Activated naive CD4-positive, alpha-beta T cell treated with anti-CD3 and anti-CD28 coated beads, Interleukin-2, amount 50 U/mL, for 16 hours (primary cell): Measurements from ENCODE around the gene SEMA3F.
A peak's percentile ranks its signal among the peaks of the same experiment; 100 is the strongest.
"Not testable (repeated sequence)": the region's sequence is repeated elsewhere in the genome, so short reads cannot be mapped to it uniquely, and the experiment has no call there.

Source experiments
- DNase-seq: peaks from one replicate; pipeline ENCODE4 v3.0.0-alpha.2; 2020

Gene SEMA3F

DNA sequence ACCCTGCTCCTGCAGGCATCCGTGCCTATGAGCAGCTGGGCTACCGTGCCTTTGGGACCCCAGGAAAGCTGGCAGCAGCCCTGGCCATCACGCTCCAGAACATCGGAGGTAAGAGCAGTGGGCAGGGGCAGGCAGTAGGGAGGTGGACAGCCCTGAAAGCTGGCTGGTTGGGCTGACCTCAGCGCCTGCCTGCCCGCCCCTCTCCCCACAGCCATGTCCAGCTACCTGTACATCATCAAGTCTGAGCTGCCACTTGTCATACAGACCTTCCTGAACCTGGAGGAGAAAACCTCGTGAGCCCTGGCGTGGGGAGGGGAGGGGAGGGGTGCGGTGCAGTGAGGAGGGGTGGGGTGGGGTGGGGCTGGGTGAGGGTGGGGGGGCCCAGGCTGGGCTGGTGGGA is 60.4 kb downstream of the SEMA3F start:
- DNase-seq: no peak

DNA sequence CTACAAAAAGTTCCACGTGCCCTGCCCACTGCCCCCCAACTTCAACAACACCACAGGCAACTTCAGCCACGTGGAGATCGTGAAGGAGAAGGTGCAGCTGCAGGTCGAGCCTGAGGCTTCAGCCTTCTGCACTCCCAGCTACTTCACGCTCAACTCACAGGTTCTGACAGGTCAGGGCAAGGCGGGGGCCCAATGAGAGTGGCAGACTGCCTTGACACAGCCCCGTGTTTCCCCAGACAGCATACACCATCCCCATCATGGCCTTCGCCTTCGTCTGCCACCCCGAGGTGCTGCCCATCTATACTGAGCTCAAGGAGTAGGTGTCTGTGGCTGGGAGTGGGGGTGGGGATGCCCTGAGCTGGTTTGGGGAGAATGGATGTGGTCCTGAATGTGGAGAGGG is 62.6 kb downstream of the SEMA3F start:
- DNase-seq: no peak

DNA sequence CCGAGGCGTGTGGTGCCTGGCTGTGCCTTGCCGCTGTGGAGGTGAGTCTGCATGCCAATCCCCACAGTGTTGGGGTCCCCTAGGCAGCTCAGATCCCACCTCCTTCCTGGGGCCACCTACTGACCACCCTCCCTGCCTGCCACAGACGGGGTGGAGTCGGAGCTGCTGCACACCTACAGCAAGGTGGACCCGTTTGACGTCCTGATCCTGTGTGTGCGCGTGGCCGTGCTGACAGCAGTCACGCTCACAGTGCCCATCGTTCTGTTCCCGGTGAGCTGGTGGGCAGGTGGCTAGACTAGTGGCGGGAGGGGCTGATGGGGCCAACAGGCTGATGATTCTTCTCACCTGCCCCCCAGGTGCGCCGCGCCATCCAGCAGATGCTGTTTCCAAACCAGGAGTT is 63.3 kb downstream of the SEMA3F start:
- no peak for DNase-seq

DNA sequence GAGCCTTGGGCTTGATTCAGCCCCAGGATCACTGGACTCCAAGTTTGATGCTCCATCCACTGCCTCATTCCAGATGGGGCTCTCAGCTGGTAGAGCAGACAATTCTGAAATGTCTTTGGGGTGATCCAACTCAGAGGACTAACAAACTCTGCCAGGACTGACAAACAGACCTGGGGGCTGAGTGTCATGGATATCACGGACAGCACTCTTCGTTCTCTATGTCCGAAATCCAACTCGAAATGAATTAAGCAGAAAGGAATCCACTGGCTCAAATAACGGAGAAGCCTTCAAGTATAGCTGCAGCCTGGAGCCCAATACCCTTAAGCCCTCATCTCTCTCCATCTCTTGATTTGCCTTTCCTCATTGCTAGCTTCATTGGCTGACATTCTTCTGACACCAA is 64.2 kb downstream of the SEMA3F start:
- DNase-seq: no peak

DNA sequence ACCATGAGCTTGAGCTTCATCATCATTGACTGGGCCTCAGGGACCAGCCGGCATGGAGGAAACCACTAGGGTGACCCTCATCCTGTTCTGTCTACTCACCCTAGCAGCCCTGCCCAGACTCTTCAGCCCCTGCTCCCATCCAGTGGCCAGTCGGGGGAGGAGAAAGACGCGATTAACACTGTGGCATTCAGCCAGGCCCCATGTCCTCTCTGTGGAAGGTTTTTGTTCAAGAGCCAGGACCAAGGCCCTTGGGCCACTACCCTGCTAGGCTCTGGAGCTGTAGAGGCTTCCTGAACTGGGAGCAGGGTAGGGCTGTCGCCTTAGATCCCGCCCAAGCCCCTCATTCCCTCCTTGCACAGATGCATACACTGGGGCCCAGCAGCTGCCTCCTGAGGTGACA is 65.0 kb downstream of the SEMA3F start:
- DNase-seq: no peak

DNA sequence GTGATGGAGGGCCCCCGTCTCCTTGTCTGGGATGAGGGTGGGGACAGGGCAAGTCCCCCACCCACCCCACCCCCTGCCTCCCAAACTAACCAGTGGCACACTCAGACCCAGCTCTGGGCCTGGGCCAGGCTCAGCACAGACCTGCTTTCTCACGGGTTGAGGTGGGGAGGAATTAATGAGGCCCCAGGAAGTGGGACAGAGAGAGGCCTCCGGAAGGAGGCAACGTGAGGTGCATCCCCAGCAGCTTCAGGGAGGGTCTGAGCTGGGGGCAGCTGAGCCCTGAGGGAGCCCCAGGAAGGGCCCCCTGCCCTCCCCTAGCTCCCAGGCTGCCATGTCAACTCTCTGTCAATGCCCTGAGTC is 65.9 kb downstream of the SEMA3F start:
- DNase-seq: no peak

DNA sequence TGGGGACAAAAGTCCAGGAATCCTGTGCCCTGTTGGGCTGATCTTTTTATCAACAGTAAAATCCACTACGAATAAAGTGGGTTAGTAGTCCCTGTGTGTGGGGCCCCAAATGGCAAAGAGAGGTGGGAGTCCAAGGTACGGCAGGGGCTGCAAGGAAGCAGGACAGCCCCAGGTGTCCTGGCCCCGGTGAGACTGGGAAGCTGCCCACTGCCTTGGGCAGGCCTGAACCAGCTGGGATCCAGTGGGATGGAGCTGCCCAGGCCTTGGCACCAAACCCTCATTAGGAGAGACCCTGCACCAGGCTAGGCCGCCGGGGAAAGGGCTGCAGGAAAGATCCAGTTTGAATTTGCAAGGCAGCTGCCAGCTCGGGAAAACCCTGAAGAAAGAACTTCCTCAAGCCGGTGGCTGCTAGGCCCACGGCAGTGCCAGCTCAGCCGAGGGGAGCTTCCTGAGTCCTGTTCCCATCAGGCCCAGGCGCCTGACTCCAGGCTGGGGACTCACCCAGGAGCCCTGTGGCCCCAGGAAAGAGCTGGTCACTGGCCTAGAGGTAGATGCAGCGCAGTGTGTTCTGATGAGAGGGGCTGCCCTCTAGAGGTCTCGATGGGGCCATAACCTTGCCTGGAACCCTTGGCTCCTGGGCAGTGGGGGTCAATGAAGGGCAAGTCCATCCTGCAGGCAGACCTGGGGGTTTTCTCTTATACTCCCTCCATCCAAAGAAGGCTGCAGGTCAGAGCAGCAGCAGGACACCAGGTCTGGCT is 66.5 kb downstream of the SEMA3F start:
- DNase-seq: no peak

DNA sequence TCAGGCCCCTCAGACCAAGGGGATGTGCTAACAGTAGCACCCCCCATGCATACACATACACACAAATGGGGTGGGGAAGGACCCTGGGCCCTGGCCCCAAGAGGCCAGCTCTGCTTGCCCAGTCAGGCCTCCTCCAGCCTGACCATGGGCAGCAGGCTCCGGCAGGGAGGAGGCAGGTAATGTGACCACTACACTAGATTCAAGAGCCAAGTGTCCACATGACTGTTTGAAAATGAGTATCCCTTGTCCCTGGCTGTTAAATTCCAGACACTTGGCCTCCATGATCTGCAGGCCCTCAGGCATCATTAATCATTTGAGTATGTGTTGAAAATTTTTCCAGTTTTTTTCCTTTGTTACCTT is 67.0 kb downstream of the SEMA3F start:
- DNase-seq: no peak

DNA sequence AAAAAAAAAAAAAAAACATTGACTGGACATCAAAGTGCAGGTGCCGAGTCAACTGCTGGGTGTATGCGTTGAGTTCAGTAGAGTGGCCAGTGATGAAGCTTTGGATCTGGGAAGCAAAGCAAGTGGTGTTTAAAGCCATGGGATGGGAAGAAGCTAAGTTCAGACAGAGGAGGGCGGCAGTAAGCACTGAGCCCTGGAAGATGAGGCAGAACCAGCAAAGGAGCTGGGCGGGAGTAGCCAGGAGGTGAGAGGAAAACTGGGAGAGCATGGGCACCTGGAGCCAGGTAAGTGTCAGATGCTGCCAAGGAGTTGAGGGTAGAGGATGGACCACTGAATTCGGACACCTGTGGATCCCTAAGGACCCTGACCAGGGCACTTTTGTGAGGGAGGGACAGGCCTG is 69.5 kb downstream of the SEMA3F start:
- DNase-seq: no peak

DNA sequence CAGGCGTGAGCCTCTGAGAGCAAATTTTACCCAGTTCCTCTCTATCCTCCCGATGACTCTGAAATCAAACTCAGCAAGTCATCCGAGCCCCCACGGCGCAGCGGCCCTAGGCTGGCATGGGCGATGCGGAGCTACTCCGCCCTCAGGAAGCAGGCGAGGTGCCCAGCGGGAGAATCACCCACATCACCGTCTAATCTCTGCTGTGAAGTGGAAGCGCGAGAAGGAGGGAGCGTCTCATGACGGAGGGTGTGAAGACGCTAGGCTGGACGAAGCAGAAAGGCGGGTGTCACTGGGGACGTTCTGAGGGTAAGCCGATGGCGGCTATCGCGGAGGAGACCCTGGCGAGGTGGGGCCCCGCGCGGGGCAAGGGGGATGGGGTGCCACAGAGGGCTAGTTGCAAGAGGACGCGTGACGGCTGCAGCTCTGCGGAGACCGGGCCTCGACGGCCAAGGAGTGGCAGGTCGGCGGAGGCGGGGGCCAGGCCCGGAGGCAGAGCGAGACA is 71.8 kb downstream of the SEMA3F start:
- DNase-seq: peak; percentile 48

DNA sequence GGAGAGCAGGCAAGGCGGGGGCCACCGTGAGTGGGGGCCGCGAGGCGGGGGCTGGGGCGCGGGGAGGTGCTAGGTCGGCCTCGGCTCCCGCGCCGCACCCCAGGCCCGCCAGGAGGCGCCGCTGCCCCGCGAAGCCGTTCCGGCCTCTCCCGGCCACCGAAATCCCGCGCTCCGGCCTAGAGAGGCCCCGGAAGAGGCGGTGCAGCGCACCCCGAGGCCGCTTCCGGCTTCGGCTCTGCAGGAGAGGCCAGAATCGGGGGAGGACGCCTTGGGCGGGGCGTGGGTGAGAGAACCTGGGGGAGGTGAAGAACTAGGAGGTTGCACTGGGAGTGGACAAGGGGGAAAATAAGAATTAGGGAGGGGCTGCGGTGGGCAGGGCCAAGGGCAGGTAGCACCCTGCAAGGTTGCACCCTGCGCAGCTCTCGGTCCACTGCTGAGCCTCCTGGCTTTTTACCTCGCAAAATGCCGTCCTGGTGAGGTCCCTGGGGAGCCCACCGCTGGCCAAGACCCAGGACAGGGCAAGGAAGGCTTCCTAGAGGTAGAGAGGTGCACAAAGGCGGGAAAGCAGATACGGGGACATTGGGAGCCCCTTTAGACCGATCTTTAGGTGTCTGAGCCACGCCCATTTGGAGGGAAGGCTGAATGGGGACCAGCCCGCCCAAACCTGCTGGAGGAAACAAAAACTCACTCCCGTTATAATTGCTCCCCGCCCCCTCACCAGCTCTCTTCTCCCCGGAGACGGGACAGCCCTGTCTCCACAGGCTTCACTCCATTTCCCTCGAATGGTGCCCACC is 72.5 kb downstream of the SEMA3F start:
- DNase-seq: peak; percentile 88

DNA sequence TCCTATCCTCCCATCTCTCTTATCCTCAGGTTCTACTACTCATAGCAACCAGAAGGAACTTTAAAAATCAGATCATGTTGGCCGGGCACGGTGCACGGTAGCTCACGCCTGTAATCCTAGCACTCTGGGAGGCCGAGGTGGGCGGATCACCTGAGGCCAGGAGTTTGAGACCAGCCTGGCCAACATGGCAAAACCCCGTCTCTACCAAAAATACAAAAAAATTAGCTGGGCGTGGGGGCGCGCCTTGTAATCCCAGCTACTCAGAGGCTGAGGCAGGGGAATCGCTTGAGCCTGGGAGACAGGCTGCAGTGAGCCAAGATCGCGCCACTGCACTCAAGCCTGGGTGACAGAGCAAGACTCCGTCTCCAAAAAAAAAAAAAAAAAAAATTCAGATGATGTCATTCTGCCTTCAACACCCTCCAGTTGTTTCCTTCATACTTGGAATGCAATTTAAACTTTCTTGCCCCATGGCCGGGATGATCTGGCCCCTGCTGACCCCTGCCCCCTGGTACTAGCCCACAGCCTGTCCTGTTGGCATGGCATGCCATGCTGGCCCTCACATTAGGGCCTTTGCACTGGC is 73.2 kb downstream of the SEMA3F start:
- not testable (repeated sequence) for DNase-seq

DNA sequence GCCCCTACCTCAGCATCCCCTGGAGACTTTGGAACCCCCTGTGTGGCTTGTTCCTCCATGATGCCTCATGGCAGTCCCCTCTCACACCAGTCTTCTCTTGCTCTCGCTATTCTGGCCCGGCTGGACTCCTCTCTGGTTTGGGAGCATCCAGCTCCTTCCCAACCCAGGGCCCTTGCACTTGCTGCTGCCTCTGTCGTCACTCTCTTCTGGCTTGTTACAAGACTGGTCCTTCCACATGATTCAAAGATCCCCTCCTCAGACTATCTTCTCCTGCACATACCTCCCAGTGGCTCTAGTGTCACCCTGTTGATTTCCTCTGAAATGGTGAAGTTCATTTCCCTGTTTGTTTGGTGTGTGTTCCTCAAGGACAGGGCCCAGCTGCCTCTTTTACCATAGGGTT is 74.4 kb downstream of the SEMA3F start:
- no peak for DNase-seq

DNA sequence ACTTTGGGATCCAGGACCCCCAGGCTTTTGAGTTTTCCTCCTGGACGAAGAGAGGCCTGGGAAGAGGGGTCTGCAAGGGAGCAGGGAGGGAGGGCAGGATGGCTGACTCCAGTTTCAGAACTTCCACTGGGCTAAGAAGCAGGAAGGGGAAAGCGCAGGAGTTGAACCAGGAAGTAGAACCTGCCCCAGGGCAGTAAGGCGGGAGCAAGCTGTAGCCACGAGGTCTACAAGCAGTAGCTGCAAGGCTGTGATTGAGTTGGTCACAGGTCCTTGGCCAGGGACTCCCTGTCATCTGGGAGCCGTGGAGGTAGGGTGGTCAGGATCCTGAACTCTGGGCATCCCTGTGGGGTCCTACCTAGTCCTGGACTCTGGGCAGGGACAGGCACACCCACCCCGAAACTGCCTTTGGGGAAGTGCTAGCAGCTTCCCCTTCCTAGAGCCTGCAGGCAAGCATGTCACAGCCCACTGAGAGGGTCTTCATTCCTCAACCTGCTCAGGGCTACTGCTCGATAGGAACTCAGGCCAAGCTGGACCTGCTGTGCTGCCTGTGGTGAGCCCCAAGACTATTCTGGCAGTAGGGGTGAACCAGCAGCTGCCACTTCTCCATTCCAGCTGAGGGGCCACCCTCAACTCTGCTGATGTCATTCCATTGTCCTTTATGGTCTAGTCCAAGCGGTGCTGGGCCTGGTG is 75.1 kb downstream of the SEMA3F start:
- DNase-seq: no peak

DNA sequence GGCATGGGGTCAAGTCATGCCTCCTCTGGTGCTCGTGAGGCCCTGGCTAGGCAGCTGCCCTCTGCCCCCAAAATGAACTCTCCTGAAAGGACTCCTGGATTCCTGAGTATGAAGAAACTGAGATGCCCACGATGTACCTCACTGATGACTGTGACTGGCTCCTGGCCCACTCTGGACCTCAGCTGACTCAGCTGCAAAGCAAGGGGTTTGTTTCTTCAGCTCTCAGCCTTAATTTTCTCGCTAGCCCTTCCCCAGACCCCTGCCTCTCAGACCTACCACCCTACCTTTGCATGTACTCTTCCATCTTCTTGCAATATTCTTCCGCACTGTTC is 75.6 kb downstream of the SEMA3F start:
- no peak for DNase-seq

DNA sequence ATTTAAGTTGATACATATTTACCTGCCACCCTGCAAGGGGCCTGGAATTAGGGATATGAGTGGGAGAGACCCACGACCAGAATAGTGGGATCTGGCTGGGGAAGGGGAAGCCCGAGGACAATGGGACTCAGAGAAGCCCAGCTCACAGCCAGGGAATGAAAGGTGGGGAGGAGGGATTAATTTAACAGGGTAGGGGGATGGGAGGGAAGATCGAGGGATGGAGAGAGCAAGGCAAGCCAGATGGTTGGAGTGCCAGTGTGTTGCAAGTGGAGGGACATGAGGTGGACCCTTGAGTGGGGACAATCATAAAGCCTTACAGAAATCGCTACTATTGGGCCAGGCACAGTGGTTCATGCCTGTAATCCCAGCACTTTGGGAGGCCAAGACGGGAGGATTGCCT is 76.5 kb downstream of the SEMA3F start:
- DNase-seq: no peak

DNA sequence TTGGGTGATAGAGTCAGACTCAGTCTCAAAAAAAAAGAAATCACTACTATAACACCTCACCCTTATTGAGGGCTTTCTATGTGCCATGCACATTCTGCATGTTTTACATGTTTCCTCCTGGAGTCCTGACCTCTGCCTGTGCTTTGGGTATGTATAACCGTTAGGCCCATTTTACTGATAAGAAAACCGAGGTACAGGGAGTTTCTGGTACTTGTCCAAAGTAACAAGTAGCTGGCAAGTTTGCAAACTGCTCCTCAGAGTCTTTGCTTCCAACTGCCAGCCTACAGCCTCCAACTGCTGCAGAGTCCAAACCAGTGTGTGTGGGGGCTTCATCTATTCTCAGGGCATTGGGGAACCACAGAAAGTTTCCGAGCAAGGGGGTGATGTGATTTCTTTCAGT is 77.2 kb downstream of the SEMA3F start:
- no peak for DNase-seq

DNA sequence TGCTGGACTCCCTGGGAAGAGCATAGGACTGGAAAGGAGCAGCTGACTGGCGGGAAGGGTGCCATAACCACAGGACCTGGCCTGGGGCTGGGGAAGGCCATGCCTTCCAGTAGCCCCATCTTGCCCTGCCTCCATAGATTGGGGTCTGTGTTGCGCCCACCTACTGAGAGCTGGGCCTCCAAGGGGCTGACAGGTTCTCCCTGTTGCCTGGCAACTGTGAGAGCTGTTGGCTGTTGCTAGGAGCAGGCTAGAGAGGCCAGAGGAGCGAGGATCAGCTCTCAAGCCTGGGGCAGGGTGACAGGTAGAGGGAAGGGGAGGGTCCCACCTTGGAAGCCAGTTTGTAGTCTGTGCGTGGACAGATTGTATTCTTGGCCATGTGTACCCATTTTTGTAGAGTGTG is 78.1 kb downstream of the SEMA3F start:
- DNase-seq: no peak

DNA sequence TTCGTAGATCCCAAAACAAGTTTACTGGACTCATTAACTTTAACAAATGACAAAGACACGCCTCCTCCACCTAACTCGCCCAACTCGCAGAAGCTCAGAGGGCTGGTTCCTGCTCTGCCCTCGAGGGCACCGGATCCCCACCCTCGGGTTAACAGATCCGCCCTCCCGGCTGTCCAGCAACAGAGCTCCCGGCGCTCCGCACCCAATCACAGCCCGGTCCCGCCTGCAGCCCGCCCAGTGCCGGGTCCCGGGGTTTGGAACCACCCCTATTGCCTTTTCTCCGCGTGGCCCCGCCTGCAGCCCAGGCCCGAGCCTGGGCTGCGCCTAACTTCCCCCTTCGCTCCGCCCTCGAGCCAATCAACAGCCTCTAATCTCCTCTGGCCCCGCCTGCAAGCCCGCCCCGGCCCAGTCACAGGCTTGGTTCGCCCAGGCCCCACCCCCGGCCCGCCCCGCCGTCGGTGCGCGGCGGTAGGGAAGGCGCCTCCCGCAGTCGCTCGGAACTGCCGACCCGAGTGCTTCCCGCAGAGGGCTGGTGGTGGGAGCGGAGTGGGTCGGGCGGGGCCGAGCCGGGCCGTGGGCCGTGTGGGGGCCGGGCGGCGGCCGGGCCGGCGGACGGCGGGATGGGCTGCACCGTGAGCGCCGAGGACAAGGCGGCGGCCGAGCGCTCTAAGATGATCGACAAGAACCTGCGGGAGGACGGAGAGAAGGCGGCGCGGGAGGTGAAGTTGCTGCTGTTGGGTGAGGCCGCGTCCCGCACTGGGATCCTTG is 80.8 kb downstream of the SEMA3F start, which contains the start of gene GNAI2:
Gene GNAI2, plus strand, starts transcription at position 489 of the 768 bp plus-strand sequence. Its CDS starts 132 bp downstream, at position 621.
- DNase-seq: peak; percentile 100

DNA sequence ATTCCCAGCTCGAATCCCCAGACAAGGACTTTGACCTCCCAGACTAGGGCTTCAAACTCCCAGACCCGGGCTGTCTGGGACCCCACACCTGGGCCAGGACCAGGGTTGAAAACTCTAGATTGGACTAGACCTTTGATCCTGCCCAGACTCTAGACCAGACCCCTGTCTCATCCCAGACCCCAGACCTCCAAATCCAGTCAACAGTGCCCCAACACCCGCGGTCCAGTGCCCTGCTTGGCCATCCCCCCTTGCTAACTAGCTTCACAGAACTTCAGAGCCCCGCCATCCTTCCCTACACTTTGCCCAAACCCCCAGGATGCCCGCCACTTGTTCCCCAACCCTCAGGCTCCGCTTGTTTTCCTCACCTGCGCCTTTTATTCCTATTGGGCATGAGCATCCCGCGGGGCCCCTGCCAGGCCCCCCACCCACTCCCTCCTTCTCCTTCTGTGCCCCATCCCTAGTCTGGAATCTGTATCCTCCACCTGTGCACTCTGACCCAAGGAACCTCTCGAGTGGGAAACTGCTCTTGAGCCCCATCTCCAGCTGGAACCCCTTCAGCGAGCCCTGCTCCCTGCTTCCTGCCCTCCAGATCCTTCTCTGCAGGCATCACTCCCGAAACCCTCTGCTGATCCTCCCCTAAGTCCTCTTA is 81.5 kb downstream of the SEMA3F start:
- DNase-seq: no peak

DNA sequence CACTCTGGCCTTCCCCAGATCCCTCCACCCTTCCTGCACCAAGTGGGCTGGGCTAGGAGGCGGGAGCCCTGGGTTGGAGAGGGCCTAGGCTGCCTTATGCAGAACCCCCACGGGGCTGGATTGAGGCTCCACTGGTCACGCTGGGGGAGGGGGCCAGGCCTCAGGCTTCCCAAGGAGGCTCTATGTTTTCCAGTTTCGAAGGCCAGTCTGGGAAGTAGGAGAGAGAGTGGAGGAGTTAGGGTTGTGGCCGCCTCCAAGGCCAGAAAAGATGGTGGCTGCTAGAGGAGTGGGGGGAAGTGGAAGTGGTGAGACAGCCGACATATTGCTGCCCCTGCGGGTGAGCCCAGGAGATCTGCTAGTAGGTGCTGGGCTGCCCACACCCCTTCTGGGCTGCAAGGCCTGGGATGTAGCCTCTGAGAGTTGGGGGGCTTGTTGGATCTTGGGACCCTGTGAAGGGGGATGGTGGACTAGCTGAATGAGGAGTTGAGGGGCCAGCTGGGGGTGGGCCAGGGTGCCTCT is 82.1 kb downstream of the SEMA3F start:
- no peak for DNase-seq
